ENCODE results near the gene ZNF569. TPM values are rescaled to one million over a fixed set of nuclear protein-coding genes. Genes with fewer than 3 reads are reported as not detected.
"Not testable (repeated sequence)": the region's sequence is repeated elsewhere in the genome, so short reads cannot be mapped to it uniquely, and the experiment has no call there.

The ZNF569 gene
- total RNA-seq, 1 experiment from 2014 or later = 15.5 TPM

- TF ChIP-seq ZNF671 (CRISPR knock-in tag; IDR thresholded peaks at IDR 0.05) (no peak), IRF2 (CRISPR knock-in tag; IDR thresholded peaks at IDR 0.05; ENCODE audit: borderline replicate concordance, low read depth) (no peak), CREB1 (CRISPR knock-in tag; IDR thresholded peaks at IDR 0.05) (no peak), FOXP4 (CRISPR knock-in tag; IDR thresholded peaks at IDR 0.05) (no peak), ZNF396 (CRISPR knock-in tag; IDR thresholded peaks at IDR 0.05; ENCODE audit: borderline replicate concordance) (no peak), ZBTB21 (CRISPR knock-in tag; IDR thresholded peaks at IDR 0.05; ENCODE audit: borderline replicate concordance) (no peak)
Measured at GRCh38 chr19:37403403-37403802, 63.8 kb downstream of the ZNF569 start (continued).

GRCh38 chr19:37401078-37401477 is 66.2 kb downstream of the ZNF569 start:
- Mint-ChIP-seq H3K27me3 (ENCODE audit: low read depth) (peaks cover 11% of the 10 kb centered on the region), H3K27ac (no peak overlapping the region), H3K4me3 (no peak overlapping the region), H3K9me3 (peaks cover 74% of the 10 kb centered on the region), H3K4me1 (no peaks in the 10 kb centered on the region), H3K36me3 (peaks cover 41% of the 10 kb centered on the region)
- no peak for ATAC-seq
- POLR2A ChIA-PET = no interaction called here
- no peak for DNase-seq (ENCODE audit: low spot score)
- CTCF ChIA-PET = no interaction called here
- TF ChIP-seq ZNF671 (CRISPR knock-in tag; IDR thresholded peaks at IDR 0.05) = no peak
- no peak for TF ChIP-seq IRF1 (CRISPR knock-in tag; IDR thresholded peaks at IDR 0.05)
- TF ChIP-seq FOXP1 (CRISPR knock-in tag; IDR thresholded peaks at IDR 0.05; ENCODE audit: borderline replicate concordance) = no peak
- no peak for TF ChIP-seq E2F5 (CRISPR knock-in tag; IDR thresholded peaks at IDR 0.05)
- TF ChIP-seq EMX1 (CRISPR knock-in tag; IDR thresholded peaks at IDR 0.05) = no peak
- TF ChIP-seq CBFB (CRISPR knock-in tag; IDR thresholded peaks at IDR 0.05; ENCODE audit: low read depth) = no peak
- TF ChIP-seq USF1 (CRISPR knock-in tag; IDR thresholded peaks at IDR 0.05) = no peak
- no peak for TF ChIP-seq PRDM15 (CRISPR knock-in tag; IDR thresholded peaks at IDR 0.05)
- TF ChIP-seq TEAD4 (CRISPR knock-in tag; IDR thresholded peaks at IDR 0.05) = no peak
- TF ChIP-seq ATF3 (CRISPR knock-in tag; conservative IDR thresholded peaks at IDR 0.05) = no peak
- no peak for TF ChIP-seq JUN (CRISPR knock-in tag; IDR thresholded peaks at IDR 0.05)
- TF ChIP-seq ZNF281 (CRISPR knock-in tag; IDR thresholded peaks at IDR 0.05) = no peak
- TF ChIP-seq ZNF416 (CRISPR knock-in tag; IDR thresholded peaks at IDR 0.05) = no peak
- TF ChIP-seq CDX4 (CRISPR knock-in tag; IDR thresholded peaks at IDR 0.05; ENCODE audit: borderline replicate concordance) = no peak

GRCh38 chr19:37391399-37391798 is 75.8 kb downstream of the ZNF569 start:
- CTCF ChIA-PET; POLR2A ChIA-PET; H3K4me3 Mint-ChIP-seq; DNase-seq (ENCODE audit: low spot score); ATAC-seq; H3K4me1 Mint-ChIP-seq; H3K27ac Mint-ChIP-seq; H3K27me3 Mint-ChIP-seq (ENCODE audit: low read depth): not testable (repeated sequence)
- Mint-ChIP-seq H3K9me3 (peaks cover 75% of the 10 kb centered on the region), H3K36me3 (peaks cover 61% of the 10 kb centered on the region)
